GM13977 (cell line): ENCODE measurements around the gene PGAP3.

Source experiments
- DNase-seq: peaks from one replicate; pipeline ENCODE4 v3.0.0; 2012; ENCODE audit warnings: low spot score
- in situ Hi-C: fragments of 300-500 bp; cut with MboI; formaldehyde crosslinking; loops from one replicate; pipeline ENCODE4 v1.12.0; 2022; ENCODE audit warnings: low sequenced_read_pairs, low pct_unique_long_range_greater_than_20kb, mixed read lengths, inconsistent platforms; ENCODE audit not compliant: unreplicated experiment
- TF ChIP-seq, protein P1 (sequence below): IDR thresholded peaks from 2 replicates; pipeline ENCODE4 v1.5.1; 2012; ENCODE audit warnings: mild to moderate bottlenecking, control low read depth; ENCODE audit not compliant: insufficient read depth; ENCODE audit errors: extremely low read depth, missing control alignments

The PGAP3 gene

DNA sequence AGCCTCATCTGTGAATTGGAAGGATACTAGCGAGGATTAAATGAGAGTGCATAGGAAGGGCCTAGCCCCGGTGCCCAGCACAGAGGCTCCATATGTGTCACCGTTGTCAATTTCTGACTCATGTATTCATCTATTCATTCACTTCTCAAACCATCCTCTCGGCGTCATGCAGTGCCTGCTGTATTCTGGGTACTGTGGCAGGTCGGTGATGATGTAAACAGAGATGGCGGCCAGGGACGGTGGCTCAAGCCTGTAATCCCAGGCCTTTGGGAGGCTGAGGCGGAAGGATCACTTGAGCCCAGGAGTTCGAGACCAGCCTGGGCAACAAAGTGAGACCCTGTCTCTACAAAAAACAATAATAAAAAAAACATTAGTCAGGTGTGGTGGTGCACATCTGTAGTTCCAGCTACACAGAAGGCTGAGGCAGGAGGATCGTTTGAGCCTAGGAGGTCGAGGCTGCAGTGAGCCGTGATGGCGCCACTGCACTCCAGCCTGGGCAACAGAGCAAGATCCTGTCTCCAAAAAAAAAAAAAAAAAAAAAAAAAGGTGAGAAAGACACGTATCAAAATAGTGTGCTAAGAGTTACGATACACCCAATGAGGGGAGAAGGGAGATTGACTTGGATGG is 65.4 kb downstream of the PGAP3 start:
- TF ChIP-seq, protein P1, sequence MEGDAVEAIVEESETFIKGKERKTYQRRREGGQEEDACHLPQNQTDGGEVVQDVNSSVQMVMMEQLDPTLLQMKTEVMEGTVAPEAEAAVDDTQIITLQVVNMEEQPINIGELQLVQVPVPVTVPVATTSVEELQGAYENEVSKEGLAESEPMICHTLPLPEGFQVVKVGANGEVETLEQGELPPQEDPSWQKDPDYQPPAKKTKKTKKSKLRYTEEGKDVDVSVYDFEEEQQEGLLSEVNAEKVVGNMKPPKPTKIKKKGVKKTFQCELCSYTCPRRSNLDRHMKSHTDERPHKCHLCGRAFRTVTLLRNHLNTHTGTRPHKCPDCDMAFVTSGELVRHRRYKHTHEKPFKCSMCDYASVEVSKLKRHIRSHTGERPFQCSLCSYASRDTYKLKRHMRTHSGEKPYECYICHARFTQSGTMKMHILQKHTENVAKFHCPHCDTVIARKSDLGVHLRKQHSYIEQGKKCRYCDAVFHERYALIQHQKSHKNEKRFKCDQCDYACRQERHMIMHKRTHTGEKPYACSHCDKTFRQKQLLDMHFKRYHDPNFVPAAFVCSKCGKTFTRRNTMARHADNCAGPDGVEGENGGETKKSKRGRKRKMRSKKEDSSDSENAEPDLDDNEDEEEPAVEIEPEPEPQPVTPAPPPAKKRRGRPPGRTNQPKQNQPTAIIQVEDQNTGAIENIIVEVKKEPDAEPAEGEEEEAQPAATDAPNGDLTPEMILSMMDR: no peak
- no peak for DNase-seq
- in situ Hi-C loops: loop anchor here (10.0 kb wide), 1 partner anchor 132 kb away; no protein-coding TSS in a partner anchor

DNA sequence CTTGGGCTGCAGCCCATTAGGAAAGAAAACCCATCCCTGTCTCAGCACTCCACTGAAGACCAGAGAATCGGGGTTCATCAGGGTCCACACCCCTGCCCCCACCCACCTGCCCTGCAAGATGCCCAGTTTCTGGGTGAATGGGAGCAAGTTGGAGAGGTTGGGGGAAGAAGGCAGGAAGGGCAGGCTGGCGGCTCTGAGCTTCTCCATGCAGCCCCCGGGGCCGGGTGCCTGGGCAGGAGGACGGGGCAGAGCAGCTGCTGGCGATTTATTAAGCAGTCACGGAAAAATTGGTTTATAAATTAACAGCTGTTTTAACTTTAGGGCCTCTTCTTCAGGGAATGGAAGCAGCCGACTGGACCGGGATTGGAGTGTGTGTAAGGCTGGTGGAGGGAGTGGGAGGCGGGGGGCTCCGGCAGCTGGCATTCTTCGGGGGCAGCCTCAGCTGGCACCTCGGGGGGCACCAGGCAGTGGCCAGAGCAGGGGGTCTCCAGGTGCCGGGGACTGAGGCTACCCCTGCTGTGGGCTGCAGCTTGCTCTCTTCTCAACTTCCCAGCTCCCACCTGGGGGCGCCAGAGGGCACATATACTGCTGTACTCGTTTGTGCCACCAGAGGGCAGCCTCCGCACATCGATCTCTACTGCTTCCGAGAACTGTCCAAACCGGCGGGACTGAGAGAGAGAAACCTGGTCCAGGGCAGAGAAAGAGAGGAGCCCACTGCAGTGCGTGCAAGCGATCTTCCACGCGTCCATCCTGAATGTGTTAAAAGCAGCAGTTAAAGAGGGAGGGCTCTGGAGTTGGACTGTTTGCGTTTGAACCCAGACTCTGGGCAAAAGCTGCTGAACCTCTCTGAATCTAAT is 66.1 kb downstream of the PGAP3 start:
- peak; percentile 93 for DNase-seq
- in situ Hi-C loops: loop anchor here (10.0 kb wide), 1 partner anchor 133 kb away; no protein-coding TSS in a partner anchor
- TF ChIP-seq, protein P1: peak; percentile 100
